ENCODE data around the gene MAX.

Gene MAX, protein sequence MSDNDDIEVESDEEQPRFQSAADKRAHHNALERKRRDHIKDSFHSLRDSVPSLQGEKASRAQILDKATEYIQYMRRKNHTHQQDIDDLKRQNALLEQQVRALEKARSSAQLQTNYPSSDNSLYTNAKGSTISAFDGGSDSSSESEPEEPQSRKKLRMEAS

DNA sequence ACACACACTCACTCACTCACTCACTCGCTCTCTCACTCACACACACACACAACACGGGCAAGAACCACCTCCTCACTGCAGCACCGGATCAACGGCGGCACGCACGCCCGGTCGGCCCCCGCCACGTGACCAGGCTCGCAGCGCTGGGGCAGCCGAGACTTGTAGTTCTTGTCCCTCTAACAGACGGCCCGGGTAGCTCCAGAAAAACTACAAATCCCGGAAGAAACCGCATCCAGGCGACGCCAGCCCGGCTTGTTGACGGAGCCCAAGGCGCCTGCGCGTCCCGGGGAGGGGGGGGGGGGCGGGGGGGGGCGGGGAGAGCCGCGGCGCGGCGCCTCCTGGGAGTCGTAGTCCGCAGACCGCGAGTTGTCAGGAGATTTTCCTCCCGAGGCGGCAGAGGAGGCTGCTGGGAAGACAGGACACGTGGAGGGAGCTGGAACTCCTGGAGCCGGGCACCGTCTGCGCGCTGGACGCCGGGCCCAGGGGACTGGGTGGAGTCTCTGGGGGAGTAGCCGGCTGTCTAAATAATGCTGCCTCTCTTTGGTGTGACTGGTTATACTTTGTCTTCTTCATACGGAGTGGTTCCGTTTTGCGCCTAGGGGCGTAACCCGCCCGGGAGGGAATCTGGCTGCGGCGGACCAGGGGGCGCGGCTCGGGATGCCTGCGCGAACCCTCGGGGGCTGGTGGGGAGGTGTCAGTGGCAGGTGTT is at the start of gene MAX:
TSS of gene MAX (minus strand) at position 77 of the 709 bp plus-strand sequence. CDS start 178 bp downstream, outside the sequence.
- DNase-seq = peak; percentile 99

DNA sequence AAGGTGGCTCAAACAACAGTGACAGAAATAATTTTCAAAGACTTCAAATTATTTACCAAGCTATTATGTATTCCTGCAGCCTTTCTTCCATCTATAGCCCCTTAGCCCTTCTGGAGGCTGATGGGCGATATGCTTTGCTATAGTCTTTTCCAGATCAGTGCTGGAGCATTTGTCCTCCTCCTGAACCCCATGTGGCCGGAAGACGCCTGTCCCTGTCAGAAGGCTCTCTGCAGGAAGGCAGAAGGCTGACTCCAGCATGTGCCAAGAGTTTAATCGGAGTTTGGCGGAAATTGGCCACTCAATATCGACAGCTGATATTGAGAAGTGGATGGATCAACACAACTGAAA is 49.3 kb upstream of the MAX start:
- no peak for DNase-seq

DNA sequence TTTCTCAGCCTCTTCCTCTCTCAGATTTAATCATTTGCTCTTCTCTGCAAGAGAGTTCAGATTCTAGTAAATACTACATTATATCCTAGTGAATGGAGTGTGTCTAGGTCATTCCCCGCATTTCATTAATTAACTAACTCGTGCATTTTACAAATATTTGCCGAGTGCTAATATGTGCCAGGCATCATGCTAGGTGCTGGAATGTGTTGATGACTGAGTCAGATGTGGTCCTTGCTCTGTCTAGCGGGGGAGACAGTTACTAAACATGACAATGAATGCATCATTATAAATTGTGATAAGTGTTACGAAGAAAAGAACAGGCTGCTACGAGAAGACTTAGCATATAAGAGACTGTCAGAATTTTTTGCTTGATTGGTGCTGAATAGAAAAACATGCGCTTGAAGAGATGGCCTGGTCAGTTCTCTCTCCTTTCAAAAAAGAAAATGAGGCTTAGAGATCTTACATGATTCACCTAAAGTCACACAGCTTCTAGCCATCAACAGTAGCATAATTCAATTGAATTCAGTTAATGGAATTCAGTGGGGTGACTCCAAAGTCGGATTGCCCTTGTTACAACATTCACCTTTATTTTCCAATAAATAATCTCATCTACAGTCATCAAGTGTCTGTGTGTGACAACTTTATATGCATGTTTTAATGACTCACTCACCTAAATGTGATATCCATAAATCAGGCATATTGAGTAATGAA is 48.7 kb upstream of the MAX start:
- DNase-seq = no peak

DNA sequence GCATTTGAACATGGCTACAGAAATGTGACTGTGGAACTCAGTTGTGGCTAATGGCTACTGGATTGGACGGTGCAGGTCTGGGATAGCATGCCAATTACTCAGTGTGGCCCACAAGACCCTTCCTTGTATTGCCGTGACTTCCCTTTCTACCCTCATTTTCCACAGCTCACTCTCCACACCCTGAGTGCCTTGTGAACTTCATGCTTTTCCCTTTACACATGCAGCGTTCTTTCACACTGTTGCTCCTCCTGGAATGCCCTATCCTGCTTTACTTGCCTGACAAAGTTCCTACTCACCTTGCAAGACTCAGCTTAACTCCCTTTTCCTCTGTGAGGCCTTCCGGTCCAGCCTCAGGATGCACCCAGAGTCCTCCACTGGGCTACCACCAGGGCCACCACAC is 46.8 kb upstream of the MAX start:
- DNase-seq = no peak

DNA sequence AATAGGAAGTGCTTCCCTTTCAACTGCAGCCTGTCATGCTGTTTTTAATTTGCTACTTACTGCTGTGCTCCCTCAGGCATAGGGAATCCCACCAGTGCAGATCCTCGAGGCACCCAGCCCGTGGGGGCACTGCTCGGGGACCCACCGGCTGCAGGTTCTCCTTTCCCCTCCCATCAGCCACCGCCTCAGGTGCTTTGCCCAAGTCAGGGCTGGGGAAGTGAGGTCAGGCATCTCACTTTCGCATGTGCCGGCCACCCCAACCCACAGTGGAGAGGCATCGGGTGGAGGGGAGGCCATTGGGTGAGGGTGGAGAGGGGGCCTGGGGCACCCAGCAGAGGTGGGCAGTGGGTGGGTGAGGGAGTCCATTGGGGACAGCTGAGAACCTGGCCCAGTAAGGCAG is 41.9 kb upstream of the MAX start:
- DNase-seq = no peak

DNA sequence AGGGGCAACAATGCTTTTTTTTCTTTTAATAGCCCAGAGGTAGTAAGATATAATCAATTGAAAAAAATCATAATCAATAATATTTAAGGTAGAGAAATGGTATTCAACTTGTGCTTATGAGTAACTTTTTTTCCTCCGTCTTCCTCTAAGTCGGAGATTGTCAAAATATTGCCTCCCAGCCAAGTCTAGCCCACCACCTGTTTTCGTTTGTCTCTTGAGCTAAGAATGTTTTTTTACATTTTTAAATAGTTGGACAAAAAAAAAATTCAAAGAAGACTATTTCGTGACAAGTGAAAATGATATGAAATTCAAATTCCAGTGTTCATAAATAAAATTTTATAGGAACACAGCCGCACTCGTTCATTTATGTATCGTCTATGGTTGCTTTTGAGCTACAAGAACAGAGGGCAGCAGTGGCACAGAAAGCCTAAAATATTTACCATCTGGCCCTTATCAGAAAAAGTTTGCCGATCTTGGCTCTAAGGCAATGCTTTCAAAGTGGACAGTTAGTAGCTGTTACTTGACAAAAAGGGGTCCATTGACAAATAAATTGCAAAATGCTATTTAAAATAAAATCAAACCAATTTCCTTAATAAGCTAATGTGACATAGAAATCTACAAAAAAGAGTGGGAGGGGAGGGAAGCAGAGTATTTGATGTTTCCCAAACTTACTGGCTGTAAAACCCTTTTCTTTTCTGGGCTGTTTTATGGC is 40.8 kb upstream of the MAX start:
- DNase-seq = no peak

DNA sequence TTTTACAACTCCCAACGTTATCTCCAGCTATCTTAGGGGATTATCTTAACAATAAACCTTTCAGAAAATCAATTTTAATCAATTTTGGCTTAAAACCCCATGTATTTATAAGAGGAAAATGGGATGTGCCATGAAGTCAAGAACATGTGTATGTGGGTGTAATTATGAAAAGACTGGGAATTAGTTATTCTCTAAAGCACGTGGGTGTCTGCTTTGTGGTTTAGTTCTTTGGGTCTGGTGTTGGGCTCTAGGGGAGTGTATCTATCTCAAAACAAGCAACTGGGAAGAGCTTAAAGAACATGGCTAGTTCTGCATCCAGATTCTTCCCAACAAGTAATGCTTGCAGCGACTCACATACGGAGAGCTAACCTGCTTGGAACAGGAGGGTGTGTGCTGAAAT is 40.1 kb upstream of the MAX start:
- no peak for DNase-seq

DNA sequence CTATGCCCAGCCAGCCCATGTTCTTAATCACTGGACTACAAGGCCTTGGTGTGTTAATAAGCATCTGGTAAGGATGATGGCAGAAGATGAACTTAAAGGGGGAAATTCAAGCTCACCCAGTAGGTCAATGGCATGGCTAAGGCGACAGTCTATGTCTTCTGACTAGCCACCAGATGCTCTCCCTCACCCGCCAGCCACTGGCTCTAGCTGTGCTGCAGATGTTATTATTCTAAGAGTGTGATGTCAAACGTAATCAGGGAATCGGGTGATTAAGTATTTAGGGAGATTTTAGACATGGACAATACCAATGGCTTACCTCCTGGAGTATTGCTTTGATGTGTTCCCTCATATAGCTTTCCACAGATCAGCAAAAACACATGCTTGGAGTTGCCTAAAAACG is 39.2 kb upstream of the MAX start:
- no peak for DNase-seq

DNA sequence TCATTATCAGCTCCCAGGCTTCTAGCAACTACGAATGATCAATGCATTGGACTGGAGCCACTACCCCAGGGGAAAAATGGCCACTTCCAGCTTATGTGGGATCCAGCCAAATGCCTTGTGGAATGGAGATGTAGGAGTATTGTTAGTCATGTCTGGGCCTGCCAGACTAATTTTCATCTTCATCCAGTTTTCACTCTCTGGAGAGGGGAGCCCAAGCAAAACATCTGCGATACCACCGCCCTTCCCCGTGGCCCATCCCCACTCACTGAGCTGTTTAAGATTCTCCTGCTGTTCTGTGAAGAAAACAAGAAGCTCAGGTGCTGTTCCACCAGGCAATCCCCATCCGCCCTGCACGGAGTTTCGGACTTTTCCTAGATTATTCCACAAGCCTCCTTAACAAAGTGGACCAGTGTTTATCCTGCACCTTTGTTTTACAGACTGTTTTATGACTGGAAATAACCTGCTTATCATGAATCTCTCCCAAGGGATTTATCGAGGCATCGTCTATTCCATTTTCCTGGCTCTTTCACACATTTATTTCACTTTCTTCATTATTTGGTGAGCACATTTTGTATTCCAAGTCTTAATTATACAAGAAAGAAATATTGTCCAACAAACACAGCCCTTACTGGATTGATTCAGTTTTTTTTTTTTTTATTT is 35.5 kb upstream of the MAX start:
- no peak for DNase-seq

DNA sequence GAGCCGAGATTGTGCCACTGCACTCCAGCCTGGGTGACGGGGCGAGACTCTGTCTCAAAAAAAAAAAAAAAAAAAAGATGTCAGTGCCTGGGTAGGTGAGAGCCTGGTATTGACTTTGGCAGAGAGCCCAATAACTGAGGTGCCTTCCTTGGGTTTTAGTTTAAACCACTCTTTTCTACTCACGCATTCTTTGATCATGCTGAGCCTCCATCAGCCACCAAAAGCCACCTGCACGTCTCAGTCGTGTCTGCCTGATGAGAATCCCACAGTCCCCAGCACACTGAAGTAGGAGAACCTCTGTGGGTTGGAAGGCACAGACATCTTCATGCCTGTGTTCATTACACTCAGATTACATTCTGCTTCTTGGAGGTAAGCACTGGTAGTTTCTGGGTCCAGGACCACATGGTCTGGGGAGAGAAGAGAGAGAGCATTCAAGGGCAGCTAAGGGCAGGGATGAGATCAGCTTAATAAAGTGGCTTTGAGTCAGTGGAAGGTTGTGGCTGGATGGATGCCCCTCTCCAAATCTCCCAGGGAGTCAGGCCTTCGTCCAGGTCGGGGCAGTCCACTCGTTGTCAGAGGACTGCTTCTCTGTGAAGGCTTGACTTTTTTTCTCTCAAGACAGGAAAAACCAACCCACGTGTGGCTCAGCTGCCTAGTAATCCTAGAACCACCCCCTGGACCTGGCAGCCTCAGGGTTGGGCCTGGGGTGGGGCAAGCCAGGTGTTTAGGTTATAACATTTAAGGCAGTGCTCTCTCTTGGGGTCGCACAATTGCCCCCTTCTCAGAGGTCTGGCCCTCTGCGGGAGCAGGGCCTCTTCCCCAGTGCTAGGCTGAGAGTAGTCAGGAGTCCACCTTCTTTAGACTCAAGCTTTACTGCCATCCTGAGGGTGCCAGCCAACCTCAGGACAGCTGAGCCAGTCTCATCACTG is 32.6 kb upstream of the MAX start:
- no peak for DNase-seq

DNA sequence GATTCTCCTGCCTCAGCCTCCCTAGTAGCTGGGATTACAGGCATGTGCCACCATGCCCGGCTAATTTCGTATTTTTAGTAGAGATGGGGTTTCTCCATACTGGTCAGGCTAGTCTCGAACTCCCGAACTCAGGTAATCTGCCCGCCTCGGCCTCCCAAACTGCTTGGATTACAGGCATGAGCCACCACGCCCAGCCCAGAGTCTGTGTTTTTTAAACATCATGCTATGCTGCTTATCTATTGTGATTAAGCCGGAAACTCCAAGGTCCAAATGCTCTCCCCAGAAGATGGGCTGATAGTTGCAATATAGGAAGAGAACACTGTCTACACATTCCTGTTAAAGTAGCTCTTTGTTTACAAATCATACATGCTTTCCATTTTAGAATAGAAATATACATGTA is 30.5 kb upstream of the MAX start:
- DNase-seq = no peak

DNA sequence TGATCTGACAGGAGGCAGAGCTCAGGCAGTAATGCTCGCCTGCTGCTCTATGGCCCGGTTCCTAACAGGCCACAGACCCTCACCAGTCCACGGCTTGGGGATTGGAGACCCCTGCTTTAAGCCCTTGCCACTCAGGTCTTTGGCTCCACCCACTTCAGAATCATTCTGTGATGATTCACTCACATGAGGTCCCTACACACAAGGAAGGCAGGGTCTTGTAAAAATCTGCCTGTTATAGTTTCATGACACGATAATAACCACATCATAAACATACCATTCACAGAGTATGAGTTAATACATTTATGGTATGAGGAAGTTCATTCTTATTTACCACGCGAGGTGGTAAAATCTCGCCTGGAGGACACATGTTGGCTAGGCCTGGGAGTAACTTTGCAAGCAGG is 29.0 kb upstream of the MAX start:
- no peak for DNase-seq

DNA sequence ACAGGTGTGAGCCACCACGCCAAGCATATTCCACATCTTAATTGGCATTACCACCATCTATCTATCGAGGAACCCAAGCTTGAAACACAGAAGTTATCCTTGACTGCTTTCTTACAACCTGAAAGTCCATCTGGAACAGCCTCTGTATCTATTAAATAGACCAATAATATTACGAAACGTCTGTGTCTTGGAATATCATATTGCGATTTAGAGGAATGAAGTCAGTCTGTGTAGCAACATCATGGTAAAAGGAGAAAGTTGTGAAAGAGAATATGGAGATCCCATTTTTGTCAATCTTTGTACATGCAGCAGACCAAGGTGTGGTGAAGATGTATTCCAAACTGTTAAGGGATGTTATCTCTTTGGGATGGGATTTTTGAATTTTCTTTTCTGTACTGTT is 25.8 kb upstream of the MAX start:
- DNase-seq = no peak

DNA sequence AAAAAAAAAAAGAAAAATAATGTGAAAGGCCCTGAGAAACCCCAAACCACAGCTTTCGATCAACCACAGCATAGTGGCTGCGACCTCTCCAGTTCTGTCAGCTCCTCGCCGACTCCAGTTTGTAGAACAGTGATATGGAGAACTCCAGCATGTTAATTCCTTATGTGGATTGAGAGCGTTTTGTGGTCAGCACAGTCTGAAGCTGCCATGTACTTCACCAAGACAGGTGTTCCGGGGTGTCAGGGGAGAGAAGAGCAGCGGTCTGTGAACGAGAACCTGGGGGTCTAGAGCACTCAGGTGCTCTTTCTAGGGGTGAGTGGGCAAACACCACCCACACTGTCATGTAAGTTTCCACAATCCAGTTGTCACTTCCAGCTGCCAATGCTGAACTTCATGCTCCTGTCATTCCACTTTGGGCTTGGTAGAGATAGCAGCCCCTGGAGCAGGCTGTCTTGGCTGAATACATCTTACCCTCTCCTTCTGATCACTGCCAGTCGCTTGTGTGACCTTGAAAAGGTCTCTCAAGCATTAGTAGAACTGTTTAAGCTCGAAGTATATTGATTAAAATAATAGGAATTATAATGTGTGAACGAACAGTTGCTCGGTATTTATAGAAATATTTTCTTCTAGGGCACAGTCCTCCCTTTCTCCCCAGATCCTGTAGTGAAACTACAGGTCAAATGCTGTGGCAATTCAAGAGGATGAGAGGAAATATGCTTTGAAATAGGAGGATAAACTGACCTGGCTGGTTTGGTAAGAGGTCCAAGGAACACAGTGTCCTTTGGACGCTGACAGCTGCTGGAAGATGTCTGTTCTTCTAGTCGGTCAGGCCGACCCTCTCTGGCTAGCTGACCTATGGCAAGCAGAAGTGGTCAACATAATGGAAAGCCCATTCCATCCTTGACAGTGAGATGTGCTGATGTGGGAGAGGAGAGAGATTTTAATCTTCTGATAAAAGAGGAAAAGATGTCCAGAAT is 15.7 kb upstream of the MAX start:
- DNase-seq = no peak

DNA sequence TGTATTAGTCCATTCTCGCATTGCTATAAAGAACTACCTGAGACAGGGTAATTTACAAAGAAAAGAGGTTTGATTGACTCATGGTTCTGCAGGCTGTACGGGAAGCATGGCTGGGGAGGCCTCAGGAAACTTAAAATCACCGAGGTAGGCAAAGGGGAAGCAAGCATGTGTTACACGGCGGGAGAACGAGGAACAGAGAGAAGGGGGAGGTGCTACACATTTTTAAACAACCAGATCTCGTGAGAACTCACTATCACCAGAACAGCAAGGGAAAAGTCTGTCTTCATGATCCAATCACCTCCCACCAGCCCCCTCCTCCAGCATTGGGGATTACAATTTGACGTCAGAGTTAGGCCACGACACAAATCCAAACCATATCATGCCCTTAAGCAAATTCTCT is 13.3 kb upstream of the MAX start:
- DNase-seq = no peak

DNA sequence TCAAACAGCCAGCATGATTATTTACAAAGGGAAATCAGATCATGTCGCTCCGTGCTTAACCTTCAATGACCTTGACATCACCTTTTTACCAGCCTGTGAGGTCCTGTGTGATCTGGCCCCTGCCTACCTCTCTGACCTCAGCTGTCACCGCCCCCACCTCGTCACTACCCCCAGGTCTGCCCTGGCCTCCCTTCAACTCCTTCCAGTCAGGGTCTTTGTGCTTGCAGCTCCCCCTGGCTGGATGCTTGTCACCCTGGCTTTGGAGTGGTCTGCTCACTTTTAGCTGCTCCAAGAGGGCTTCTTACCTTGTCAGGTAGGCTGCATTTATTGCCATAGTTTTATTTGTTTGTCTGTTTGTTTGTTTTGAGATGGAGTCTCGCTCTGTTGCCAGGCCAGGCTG is 8.2 kb upstream of the MAX start:
- DNase-seq = no peak

DNA sequence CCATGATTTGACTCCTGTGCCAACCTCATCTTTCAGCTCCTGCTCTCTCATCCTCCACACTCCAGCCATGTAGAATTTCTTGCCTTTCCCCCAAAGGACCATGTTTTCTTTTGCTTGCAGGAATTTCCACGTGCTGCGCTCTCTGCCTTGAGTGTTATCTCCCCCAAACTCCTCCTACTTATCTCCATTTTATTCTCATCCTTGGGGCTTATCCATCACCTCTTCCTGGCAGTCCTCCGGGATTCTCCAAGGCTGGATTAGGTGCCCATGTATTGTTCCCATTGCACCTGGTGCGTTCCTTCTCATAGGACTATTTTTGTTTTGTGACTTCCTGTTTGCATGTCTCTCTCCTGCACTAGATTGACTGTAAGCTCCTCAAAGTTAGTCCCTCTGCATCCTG is 7.0 kb upstream of the MAX start:
- no peak for DNase-seq

DNA sequence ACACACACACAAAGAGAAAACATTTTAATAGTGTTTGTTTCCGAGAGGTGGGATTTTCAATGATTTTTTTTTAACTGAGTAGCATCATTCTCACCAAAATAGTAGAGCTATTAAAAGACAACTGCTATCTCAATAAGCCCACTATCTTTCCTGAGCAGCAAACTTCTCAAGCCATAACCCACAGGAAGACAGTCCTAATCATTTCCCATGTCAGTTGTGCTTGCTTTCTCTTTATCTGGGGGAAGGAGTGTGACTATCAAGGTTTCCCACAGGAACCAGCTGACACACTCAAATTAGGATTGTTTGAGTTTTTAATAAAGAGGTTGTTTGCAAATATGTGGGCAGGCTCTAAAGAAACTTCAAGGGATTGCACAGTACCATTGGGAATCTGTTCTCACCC is 4.9 kb upstream of the MAX start:
- DNase-seq = no peak

DNA sequence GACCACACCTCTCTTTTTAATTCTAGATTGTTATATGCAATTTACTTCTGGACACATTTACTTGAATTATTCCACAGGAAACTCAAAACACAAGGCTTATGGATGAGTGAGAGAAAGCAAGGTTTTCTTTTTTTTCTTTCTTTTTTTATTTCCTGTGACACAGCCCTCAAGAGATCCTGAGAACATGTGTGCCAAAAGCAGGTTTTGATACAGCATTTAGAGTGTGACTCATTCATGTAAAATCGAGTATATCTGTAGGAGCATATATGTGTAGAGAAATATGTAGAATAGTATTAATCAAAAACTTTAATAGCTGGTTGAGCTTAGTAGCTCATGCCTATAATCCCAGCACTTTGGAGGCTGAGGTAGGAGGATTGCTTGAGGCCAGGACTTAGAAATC is 4.4 kb upstream of the MAX start:
- DNase-seq = no peak

DNA sequence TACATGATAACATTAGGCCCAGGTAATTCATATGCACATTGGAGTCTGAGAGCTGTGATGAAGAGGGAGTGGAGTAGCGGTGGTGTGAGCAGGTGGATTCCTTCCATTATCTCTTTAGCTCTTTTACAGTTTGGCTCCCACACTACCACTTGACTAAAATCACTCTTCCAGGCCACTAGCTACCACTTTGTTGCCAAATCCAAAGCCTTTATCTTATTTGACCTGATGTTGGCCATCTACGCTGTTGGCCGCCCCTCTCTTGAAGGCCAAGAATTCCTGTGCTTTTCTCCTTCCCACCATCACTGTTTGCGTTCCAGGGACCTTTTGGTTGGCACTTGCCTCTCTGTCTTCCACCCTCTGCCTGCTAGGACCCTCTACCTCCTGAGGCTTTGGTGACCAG is 4.0 kb upstream of the MAX start:
- no peak for DNase-seq

DNA sequence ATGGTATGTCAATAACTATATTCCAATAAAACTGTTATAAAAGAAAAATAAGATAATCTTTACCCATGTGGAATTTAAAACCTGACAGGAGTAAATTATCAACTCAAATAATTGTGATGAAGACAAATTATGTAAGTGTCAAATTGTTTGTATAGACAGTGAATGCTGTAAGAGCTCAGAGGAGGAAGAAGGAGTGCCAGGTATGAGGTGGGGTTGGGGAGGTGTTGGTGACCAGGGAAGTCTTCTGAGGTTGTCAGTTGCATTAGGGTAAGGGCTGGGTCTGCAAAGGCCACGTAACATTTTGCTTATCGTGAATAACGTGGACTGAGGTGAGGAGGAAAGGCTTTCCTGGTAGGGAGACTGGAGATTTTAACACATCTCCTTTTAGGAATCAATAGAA is 2.5 kb upstream of the MAX start:
- DNase-seq = no peak

Measured in NCI-H1694 (cell line).